Panc1 (cell line): ENCODE results near the gene HAGHL. TPM values are rescaled to one million over a fixed set of nuclear protein-coding genes. Genes with fewer than 3 reads are reported as not detected.

Experiments
- ATAC-seq: fragments of 200-7000 bp; cut with Tn5 transposase; 2 replicates; pipeline ENCODE4 v1.9.1; 2020; ENCODE audit warnings: mild to moderate bottlenecking, moderate library complexity
- BruUV-seq: library from RNA; stranded (reverse); fragments of 400-500 nt; replicated peaks from 2 replicates; lab custom pipeline; 2021; lab: Mats Ljungman, UMichigan
- CTCF ChIA-PET: fragments of 300-600 bp; sonication (Branson Sonifier 250); formaldehyde crosslinking; loops from one replicate; lab custom pipeline; 2022; ENCODE audit warnings: antibody characterized with exemption; lab: Charles Lee
- POLR2A ChIA-PET: fragments of 300-600 bp; sonication (Branson Sonifier 250); formaldehyde crosslinking; loops from one replicate; lab custom pipeline; 2022; ENCODE audit warnings: antibody characterized with exemption; lab: Charles Lee
- DNase-seq: peaks from one replicate; pipeline ENCODE4 v3.0.0-alpha.2; 2010; ENCODE audit warnings: low read depth, low spot score
- H3K27ac ChIP-seq: 2 replicates; pipeline ENCODE4 v1.5.1; 2011; ENCODE audit warnings: mild to moderate bottlenecking, low read length, inconsistent platforms
- H3K27me3 ChIP-seq: fragments of 200-500 bp; sonication (Bioruptor generic); 2 replicates; pipeline ENCODE4 v1.6.0; 2014; ENCODE audit warnings: low read length, inconsistent platforms; ENCODE audit not compliant: control insufficient read depth, insufficient read depth
- H3K36me3 ChIP-seq: fragments of 200-500 bp; sonication (Bioruptor generic); 2 replicates; pipeline ENCODE4 v1.5.1; 2014; ENCODE audit warnings: inconsistent platforms, mild to moderate bottlenecking, low read length, moderate library complexity; ENCODE audit not compliant: control insufficient read depth, insufficient read depth
- H3K4me1 ChIP-seq: 2 replicates; pipeline ENCODE4 v1.5.1; 2011; ENCODE audit warnings: inconsistent platforms, mild to moderate bottlenecking, low read length, moderate library complexity; ENCODE audit not compliant: control insufficient read depth, insufficient read depth
- H3K4me3 ChIP-seq, 2 experiments: 2 replicates each; pipeline ENCODE4 v1.5.1; 2011 to 2012; ENCODE audit warnings: low read depth in 2 of 2, low read length in 2 of 2, mild to moderate bottlenecking in 2 of 2, inconsistent platforms in 1 of 2, moderate library complexity in 1 of 2
- H3K9me3 ChIP-seq: fragments of 200-500 bp; sonication (Bioruptor generic); 2 replicates; pipeline ENCODE4 v1.5.1; 2014; ENCODE audit warnings: low read depth, mild to moderate bottlenecking, inconsistent platforms, low read length, moderate library complexity; ENCODE audit not compliant: control insufficient read depth, insufficient read depth
- POLR2AphosphoS5 ChIP-seq: IDR thresholded peaks from 2 replicates; pipeline ENCODE4 v1.6.1; 2012; ENCODE audit warnings: mild to moderate bottlenecking, low read depth, low read length, moderate library complexity
- SIN3A ChIP-seq: IDR thresholded peaks from 2 replicates; pipeline ENCODE4 v1.6.1; 2012; ENCODE audit warnings: low read depth, mild to moderate bottlenecking, low read length, moderate library complexity, borderline replicate concordance; ENCODE audit not compliant: insufficient read depth
- TCF7L2 ChIP-seq: IDR thresholded peaks from 2 replicates; pipeline ENCODE4 v1.6.1; 2011; ENCODE audit warnings: mild to moderate bottlenecking, low read depth, low read length, inconsistent platforms
- in situ Hi-C: cut with HindIII; loops from 2 replicates; pipeline ENCODE4 v1.10.0; 2016; ENCODE audit warnings: low sequenced_read_pairs, low pct_unique_long_range_greater_than_20kb
- intact Hi-C: fragments of 100-400 bp; cut with micrococcal nuclease; formaldehyde crosslinking; loops from one replicate; pipeline ENCODE4 v1.10.0; 2022; ENCODE audit not compliant: unreplicated experiment
- total RNA-seq: library from RNA; stranded (reverse); gene quantifications from one replicate; pipeline ENCODE4 v1.2.1, GENCODE V29; 2021; ENCODE audit not compliant: unreplicated experiment
- TF ChIP-seq, protein P1 (sequence below), 2 experiments: IDR thresholded peaks; 2 replicates each; pipeline ENCODE4 v1.6.1; 2011 to 2012; ENCODE audit warnings: low read depth in 2 of 2, control low read depth in 1 of 2, low read length in 1 of 2, mild to moderate bottlenecking in 1 of 2, moderate library complexity in 1 of 2; ENCODE audit not compliant: insufficient read depth in 1 of 2
- TF ChIP-seq, protein P2 (sequence below): fragments of 450-650 bp; IDR thresholded peaks from 2 replicates; pipeline ENCODE4 v1.5.1; 2017; ENCODE audit warnings: mild to moderate bottlenecking

HAGHL gene
- total RNA-seq, 1 experiment from 2014 or later: 41.1 TPM

DNA sequence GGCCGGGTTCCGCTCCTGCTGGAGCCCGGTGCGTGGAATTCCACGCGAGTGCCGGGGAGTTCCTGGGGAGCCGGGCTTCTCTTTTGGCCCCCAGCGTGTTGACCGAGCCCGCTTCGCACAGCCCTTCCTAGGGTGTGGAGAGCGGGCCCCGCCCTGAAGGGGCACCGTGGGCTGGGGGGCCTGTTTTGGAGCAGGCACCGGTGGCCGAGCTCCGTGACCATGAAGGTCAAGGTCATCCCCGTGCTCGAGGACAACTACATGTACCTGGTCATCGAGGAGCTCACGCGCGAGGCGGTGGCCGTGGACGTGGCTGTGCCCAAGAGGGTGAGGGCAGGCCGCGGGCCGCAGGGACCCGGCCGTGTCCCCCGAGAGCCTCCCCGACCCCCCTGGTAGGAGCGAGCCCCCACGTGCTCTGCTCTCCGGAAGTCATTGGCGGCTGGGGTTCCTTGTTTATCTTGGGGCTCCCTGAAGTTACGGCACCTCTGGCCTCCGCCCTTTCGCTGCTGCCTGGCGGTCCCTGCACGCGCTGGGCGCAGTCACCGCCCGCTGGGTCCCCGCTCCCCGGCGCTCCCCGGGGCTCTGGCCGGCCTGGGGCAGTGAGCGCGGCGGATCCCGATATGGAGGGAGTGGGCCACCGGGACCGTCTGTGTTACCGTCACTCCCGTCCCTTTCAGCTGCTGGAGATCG lies 528 bp downstream of the HAGHL start:
- no peaks in the 10 kb centered on the region for H3K9me3 ChIP-seq
- peak; percentile 15; the same call in 1 of the 2 replicates for TF ChIP-seq SIN3A
- TF ChIP-seq, protein P1, sequence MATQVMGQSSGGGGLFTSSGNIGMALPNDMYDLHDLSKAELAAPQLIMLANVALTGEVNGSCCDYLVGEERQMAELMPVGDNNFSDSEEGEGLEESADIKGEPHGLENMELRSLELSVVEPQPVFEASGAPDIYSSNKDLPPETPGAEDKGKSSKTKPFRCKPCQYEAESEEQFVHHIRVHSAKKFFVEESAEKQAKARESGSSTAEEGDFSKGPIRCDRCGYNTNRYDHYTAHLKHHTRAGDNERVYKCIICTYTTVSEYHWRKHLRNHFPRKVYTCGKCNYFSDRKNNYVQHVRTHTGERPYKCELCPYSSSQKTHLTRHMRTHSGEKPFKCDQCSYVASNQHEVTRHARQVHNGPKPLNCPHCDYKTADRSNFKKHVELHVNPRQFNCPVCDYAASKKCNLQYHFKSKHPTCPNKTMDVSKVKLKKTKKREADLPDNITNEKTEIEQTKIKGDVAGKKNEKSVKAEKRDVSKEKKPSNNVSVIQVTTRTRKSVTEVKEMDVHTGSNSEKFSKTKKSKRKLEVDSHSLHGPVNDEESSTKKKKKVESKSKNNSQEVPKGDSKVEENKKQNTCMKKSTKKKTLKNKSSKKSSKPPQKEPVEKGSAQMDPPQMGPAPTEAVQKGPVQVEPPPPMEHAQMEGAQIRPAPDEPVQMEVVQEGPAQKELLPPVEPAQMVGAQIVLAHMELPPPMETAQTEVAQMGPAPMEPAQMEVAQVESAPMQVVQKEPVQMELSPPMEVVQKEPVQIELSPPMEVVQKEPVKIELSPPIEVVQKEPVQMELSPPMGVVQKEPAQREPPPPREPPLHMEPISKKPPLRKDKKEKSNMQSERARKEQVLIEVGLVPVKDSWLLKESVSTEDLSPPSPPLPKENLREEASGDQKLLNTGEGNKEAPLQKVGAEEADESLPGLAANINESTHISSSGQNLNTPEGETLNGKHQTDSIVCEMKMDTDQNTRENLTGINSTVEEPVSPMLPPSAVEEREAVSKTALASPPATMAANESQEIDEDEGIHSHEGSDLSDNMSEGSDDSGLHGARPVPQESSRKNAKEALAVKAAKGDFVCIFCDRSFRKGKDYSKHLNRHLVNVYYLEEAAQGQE (IDR thresholded peaks at IDR 0.05; ENCODE audit: insufficient read depth in 1 of 2, low read depth in 2 of 2, low read length in 1 of 2): no peak
- TF ChIP-seq, protein P2, sequence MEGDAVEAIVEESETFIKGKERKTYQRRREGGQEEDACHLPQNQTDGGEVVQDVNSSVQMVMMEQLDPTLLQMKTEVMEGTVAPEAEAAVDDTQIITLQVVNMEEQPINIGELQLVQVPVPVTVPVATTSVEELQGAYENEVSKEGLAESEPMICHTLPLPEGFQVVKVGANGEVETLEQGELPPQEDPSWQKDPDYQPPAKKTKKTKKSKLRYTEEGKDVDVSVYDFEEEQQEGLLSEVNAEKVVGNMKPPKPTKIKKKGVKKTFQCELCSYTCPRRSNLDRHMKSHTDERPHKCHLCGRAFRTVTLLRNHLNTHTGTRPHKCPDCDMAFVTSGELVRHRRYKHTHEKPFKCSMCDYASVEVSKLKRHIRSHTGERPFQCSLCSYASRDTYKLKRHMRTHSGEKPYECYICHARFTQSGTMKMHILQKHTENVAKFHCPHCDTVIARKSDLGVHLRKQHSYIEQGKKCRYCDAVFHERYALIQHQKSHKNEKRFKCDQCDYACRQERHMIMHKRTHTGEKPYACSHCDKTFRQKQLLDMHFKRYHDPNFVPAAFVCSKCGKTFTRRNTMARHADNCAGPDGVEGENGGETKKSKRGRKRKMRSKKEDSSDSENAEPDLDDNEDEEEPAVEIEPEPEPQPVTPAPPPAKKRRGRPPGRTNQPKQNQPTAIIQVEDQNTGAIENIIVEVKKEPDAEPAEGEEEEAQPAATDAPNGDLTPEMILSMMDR: no peak
- TF ChIP-seq TCF7L2: no peak
- peak; percentile 10; the same call in 1 of the 2 replicates for TF ChIP-seq POLR2AphosphoS5
- peak overlapping the region; percentile 64 to 74 for H3K4me3 ChIP-seq
- in situ Hi-C loops (no loop called here), intact Hi-C loops (no loop called here)
- peaks cover 13% of the 10 kb centered on the region for H3K4me1 ChIP-seq
- ChIA-PET POLR2A (no interaction called here), CTCF (interaction anchor here (0.8 kb wide), 1 partner anchor 329 kb away, joined by 3 read pairs; no protein-coding TSS in a partner anchor)
- peak overlapping the region; percentile 88 for H3K27ac ChIP-seq
- no peaks in the 10 kb centered on the region for H3K27me3 ChIP-seq
- DNase-seq (no peak), ATAC-seq (peak; percentile 3; the same call in 1 of the 2 replicates)
- no TSS peak for BruUV-seq
- no peaks in the 10 kb centered on the region for H3K36me3 ChIP-seq

DNA sequence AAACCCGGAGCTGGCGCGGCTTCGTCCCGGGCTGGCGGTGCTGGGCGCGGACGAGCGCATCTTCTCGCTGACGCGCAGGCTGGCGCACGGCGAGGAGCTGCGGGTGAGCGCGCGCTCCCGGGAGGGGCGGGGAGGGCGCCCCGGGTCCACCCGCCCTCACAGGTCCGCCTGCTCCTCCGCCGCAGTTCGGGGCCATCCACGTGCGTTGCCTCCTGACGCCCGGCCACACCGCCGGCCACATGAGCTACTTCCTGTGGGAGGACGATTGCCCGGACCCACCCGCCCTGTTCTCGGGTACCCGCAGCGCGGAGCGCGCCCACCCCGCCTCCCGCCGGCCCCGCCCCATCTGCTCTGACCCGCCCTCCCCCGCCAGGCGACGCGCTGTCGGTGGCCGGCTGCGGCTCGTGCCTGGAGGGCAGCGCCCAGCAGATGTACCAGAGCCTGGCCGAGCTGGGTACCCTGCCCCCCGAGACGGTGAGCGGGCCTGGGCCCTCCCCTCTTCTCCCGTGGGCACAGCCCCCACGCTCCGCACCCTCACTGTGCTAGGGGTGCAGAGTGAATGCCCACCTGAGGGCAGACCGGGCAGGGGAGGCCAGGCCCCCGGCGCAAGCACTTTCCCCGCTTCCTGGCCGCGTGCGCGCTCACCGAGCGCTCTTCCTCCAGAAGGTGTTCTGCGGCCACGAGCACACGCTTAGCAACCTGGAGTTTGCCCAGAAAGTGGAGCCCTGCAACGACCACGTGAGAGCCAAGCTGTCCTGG lies 1.4 kb downstream of the HAGHL start:
- CTCF ChIA-PET: interaction anchor here (0.8 kb wide), 1 partner anchor 329 kb away, joined by 3 read pairs; no protein-coding TSS in a partner anchor
- Histone ChIP-seq H3K4me3 (peak overlapping the region; percentile 64 to 74), H3K36me3 (no peaks in the 10 kb centered on the region), H3K4me1 (peaks cover 13% of the 10 kb centered on the region), H3K27ac (peak overlapping the region; percentile 79), H3K27me3 (no peaks in the 10 kb centered on the region), H3K9me3 (no peaks in the 10 kb centered on the region)
- TF ChIP-seq SIN3A (peak; percentile 76; the same call in 1 of the 2 replicates), TCF7L2 (no peak), POLR2AphosphoS5 (no peak; the same call in none of the 2 replicates)
- TF ChIP-seq, protein P2: no peak
- TF ChIP-seq, protein P1 (IDR thresholded peaks at IDR 0.05; ENCODE audit: insufficient read depth in 1 of 2, low read depth in 2 of 2, low read length in 1 of 2): 0 out of 4 replicates have a peak, but pooled peaks of 1 of the 2 experiments have one; percentile 45
- intact Hi-C loops: no loop called here
- POLR2A ChIA-PET: interaction anchor here (0.7 kb wide), 1 partner anchor 56 kb away, joined by 10 read pairs; no protein-coding TSS in a partner anchor
- no TSS peak for BruUV-seq
- DNase-seq (no peak), ATAC-seq (peak; percentile 60)
- in situ Hi-C loops: no loop called here
